ENCODE results near the gene IL1R2.

Gene IL1R2

GRCh38 chr2:102024410-102024809 is 32.6 kb downstream of the IL1R2 start:
- no peak for DNase-seq

DNA sequence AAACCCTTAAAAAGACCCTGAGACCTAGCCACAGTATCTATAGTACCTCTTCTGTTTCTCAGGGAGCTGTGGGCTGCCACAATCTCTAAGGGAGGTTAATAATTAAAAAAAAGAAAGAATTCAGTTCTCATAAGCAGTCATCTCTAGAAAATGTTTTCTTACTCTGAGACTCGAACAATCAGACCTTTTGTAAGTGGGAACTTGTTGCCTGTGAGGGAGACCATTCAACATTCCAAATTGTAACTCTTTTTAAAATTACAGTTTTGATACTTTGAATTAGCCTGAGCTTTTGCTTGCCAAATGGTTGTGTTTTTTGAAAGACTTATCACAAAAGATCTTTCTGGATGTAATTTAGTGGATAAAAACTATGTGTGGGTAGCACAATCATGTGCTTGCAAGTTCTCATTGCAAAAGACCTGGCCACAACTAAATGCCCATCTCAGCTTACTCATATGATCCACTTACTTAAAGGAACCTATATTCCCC is 33.3 kb downstream of the IL1R2 start:
- DNase-seq: no peak

DNA sequence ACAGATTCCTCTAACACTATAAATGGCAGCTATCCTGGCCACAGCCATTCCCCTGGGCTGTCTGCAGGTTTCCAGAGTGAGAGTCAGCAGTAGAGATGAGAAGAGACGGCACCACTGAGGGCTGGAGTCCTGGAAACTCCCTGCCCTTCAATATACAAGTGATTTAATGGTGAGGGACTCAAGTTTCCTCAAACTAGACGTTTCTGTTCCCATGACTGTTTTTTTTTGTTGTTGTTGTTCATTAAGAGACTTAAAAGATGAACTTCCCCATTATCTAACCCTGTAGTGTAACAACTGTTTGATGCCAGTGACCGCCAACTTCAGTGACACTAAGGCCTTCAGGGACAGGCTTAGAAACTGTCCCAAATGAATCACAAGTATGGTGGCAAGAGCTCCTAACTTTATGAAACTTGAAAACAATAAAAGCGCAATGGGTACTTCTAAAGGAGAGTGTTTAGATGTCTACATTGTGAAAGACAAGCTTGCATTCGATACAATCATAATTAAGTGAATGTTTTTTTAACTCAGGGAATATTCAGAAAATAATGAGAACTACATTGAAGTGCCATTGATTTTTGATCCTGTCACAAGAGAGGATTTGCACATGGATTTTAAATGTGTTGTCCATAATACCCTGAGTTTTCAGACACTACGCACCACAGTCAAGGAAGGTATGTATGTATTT is 34.0 kb downstream of the IL1R2 start:
- no peak for DNase-seq

DNA sequence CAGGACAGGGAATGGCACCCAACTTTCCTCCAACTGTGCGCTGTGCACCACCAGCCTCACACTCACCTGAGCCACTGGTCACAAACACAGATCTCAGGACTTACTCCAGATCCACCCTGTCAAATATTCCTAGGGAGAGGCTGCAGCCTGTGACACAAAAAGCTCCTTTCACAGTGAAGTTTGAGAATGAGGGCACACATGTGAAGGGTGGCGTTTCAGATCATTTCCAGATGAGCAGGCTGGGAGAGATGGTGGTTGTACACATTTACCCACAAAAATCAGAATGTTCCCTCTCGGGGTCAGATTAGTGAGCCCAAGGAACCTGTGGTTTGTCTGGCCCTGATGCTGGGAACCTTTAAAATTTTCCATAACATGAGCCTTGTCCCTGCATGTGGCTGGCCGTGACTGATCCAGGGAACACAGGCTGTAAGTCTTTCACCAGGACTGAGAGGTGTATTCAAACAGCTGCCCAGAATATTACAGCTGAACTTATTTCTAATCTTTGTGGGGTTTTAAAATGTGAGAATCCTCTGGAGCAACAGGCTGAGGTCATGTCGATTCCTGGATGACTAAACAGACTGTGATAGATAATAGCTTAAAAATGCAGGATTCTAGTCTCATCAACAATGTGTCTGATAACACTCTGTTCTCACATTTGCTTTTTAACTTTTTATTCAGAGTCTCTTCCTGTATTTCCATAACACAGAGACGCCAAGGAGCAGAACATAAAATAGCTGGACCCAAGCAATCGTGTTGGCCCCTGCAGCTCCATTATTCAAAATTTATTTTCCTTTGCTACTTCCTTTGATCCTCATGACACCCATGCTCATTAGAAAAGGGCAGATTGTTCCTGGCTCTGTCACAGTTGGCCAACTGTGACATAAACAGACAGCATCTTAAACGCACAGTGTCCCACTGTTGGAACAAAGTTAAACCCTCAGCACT is 35.5 kb downstream of the IL1R2 start:
- DNase-seq: peak; percentile 91

- DNase-seq: no peak
These were observed 36.7 kb downstream of the IL1R2 start for GRCh38 chr2:102028470-102028869.

DNA sequence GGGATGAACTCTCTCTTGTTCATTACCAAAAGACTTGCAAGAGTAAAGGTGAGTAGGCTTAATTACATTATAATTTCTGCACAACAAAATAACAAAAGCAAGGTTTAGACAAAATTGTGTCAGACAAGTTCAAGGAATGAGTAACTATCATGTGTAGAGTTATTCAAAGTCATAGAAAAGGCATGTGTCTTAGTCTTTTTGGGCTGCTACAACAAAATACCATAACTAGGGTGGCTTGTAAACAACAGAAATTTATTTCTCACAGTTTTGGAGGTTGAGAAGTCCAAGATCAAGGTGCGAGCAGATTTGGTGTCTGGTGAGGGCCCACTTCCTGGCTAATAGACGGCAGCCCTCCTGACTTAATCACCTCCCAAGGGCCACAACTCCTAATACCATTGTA is 37.6 kb downstream of the IL1R2 start:
- DNase-seq: peak; percentile 36

- DNase-seq: no peak
These were observed 38.2 kb downstream of the IL1R2 start for GRCh38 chr2:102029952-102030351.

- no peak for DNase-seq
These were observed 38.7 kb downstream of the IL1R2 start for GRCh38 chr2:102030502-102030854.

DNA sequence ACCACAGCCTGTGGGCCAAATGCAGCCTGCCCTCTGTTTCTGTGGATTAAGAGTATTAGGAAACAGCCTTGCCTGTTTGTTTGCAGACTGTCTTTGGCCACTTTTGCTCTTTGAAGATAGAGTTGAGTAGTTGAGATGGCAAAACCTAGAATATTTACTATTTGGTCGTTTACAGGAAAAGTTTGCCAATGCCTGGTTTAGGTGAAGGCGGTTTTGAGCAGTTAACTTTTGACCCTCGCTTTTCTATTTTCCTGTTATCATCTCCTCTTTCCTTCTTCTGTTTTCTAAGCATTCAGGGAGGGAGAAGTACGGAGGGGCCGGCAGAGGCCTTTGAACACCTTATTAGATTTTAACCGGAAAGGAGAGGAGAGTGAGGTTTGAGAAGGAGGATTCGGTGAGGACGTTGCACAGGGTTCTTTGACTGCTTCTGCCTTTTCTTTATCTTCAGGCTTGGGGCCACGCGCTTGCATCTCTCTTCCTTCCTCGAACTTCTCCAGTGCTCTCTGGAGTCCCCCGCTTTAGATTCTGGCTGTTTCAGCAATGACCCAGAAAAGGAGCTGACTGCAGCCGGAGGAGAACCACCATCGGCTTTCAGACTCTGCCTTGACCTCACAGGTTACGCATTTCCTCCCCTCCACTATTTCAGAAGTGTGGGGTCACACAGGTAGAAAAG is 39.2 kb downstream of the IL1R2 start:
- DNase-seq: no peak

- peak; percentile 36 for DNase-seq
These were observed 40.7 kb downstream of the IL1R2 start for GRCh38 chr2:102032368-102033030.

GRCh38 chr2:102033031-102033749 is 41.4 kb downstream of the IL1R2 start:
- DNase-seq: peak; percentile 84

DNA sequence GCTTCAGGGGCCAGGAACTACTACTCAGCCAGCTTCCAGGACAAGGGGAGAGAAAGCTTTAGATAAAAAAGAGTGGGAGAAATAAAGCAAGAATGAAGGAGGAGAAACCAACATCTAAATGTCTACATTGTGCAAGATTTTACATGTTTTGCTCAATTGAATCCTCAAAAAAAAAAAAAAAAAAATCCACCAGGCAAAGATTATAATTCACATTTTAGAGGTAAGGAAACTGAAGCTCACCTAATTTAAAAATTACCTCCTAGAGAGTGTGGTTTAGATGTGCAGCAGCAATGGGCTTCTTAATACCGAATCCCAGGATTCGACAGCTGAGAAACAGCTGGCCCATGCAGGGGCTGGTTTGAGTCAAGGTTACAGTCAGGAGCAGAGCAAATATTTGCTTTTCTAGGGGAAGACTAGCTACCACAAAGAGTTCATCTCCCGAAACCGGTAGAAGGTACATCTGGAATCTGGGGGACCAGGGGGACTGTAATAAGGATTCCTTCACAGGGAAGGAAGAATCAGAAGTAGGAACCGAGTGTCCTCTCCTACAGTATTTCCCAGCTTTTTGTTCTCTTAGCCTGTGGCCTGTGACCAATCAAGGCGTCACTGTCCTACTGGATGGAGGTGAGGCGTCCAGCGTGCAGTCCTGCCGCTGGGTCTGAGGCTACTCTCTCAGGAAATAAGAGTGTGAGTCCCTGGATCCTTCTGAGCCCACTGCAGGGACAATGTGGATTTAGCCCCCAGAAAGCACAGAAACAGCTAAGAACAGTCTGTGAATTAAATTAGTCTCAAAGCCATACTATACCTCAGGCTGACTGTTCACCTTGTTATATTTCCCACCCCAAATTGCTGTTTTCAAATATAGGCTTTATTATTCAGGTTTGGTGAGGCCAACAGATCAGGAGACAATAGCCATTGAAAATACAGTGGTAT is 42.3 kb downstream of the IL1R2 start:
- peak; percentile 49 for DNase-seq

DNA sequence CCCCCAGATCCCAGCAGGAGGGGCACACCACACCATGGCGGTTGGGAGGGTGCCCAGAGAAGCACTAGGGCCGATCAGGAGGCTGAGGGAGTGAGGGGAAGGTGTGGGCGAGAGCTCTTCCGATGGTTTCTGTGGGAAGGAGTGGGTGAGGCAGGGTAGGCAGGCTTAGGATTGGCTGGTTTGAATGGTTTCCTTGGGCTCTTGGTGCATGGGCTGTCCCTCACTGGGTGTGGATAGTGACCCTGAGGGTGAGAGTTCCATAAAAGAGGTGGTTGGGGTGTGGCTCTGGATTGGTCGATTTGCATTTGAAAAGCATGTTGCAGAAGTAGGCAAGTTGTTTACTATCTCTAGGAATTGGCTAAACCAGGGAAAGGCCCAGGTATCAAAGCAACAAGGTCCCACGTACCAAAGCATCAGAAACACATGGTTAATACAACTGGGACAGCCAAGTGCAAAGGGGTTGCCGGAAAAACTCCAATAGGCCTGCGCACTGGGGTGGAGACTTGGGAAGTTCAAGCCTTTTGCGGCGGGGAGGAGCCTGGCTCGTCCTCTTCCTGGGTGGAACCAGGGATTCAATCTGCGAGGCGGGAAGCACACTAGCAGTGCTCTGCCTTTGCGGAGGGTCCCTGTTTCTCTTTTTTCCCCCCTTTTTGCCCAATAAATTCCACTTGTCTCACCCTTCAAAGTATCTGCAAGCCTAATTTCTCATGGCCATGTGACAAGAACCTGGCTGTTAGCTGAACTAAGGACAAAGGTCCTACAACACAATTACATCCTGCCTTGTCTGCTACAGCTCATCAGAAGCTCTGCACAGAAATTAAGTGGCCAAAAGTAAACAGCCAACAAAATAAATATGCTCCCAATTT is 43.2 kb downstream of the IL1R2 start:
- no peak for DNase-seq

DNA sequence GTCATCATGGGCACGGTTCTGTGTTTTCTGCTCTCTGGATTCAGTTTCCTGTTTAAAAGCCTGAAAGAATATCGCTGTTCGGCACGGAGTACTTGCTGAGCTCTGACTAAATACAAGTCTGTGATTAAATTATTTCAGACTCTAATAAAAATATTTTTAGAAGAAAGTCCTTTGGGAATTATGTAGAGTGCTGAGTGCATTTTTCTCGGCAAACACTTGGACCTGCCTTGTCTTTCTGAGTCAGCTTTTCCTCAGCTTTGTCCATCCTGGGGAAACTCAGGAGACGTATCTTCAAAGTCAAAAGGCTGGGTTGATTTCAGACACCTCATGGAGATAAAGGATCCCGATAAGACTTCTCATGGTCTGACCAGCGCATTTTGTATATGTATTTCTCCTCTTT is 45.9 kb downstream of the IL1R2 start:
- no peak for DNase-seq

GRCh38 chr2:102040229-102040628 is 48.5 kb downstream of the IL1R2 start:
- DNase-seq: peak; percentile 45

GRCh38 chr2:102041351-102041750 is 49.6 kb downstream of the IL1R2 start:
- peak; percentile 71 for DNase-seq

GRCh38 chr2:102042196-102043081 is 50.7 kb downstream of the IL1R2 start:
- no peak for DNase-seq

DNA sequence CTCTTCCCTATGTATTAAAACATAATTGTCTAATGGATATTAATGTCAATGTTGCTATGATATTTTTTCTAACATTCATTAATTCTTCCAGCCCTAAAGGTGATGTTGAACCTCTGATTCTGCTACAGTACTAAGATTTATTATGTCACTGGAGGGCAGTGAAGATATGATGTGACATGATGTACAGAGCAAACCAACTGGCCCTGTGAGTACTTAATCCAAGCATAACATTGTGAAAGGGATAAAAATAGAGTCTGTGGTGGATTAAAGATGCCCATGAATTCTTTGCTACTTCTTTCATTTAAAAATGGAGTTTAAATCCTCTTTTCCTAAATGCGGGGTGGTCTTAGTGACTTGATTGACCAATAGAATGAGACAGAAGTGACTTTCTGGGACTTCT is 51.8 kb downstream of the IL1R2 start:
- DNase-seq: no peak
